Measurements from ENCODE around the gene UBL3.

UBL3 gene

DNA sequence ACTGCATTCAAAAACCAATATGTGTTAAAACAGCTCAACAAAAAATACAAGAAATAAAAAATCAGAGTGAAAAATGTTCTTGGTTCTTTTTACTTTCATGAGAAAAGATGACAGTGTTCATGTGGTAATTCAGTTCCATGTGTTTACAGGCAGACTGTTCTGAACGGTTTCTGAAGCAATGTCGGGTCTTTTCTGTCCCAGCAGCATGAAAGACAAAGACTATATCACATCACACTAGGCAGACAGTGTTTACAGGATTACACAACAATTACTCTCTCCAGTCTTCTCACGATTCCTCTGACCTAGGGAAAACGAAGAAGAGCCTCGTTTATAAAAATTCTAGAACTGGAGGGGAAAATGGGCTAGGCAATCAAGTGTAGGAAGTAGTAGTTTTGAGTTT lies 83.4 kb downstream of the UBL3 start:
- no peak overlapping the region for H3K4me3 ChIP-seq (ENCODE audit: low read depth, low read length)
- TF ChIP-seq, protein P1, sequence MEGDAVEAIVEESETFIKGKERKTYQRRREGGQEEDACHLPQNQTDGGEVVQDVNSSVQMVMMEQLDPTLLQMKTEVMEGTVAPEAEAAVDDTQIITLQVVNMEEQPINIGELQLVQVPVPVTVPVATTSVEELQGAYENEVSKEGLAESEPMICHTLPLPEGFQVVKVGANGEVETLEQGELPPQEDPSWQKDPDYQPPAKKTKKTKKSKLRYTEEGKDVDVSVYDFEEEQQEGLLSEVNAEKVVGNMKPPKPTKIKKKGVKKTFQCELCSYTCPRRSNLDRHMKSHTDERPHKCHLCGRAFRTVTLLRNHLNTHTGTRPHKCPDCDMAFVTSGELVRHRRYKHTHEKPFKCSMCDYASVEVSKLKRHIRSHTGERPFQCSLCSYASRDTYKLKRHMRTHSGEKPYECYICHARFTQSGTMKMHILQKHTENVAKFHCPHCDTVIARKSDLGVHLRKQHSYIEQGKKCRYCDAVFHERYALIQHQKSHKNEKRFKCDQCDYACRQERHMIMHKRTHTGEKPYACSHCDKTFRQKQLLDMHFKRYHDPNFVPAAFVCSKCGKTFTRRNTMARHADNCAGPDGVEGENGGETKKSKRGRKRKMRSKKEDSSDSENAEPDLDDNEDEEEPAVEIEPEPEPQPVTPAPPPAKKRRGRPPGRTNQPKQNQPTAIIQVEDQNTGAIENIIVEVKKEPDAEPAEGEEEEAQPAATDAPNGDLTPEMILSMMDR (IDR thresholded peaks at IDR 0.05; ENCODE audit: low read depth, low read length): no peak
- no peak for DNase-seq (ENCODE audit: low read depth)

GRCh38 chr13:29763436-29764180 lies 86.8 kb downstream of the UBL3 start:
- DNase-seq (ENCODE audit: low read depth): no peak
- H3K4me3 ChIP-seq (ENCODE audit: low read depth, low read length): no peak overlapping the region
- TF ChIP-seq MAX (IDR thresholded peaks at IDR 0.05; ENCODE audit: low read depth, low read length) (no peak), POLR2A (IDR thresholded peaks at IDR 0.05; ENCODE audit: extremely low read depth, insufficient read length) (no peak), MYC (IDR thresholded peaks at IDR 0.05; ENCODE audit: low read depth, low read length) (no peak)
- TF ChIP-seq, protein P1 (IDR thresholded peaks at IDR 0.05; ENCODE audit: low read depth, low read length): no peak

DNA sequence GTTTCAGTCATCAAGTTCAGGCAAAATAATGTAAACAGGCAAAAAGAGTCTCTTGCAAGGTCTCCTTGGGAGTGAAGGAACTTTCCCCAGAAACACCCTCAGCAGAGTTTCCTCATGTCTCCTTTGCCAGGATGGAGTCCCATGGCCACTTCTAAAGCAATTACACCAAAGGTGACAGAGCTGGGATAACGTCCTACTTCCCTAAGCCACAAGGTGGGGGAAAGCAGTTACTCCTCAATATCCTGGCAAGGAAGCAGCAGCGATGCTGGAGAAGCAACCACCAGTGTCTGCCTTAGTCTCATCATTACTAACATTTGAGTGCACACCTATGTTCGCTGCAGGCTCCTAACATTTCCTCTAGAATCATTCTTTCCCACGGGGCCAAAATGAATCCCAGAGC lies 88.6 kb downstream of the UBL3 start:
- TF ChIP-seq MAX (IDR thresholded peaks at IDR 0.05; ENCODE audit: low read depth, low read length): no peak
- TF ChIP-seq MYC (IDR thresholded peaks at IDR 0.05; ENCODE audit: low read depth, low read length): no peak
- no peak for TF ChIP-seq POLR2A (IDR thresholded peaks at IDR 0.05; ENCODE audit: extremely low read depth, insufficient read length)
- TF ChIP-seq, protein P1 (IDR thresholded peaks at IDR 0.05; ENCODE audit: low read depth, low read length): no peak
- DNase-seq (ENCODE audit: low read depth): no peak
- H3K4me3 ChIP-seq (ENCODE audit: low read depth, low read length): no peak overlapping the region

DNA sequence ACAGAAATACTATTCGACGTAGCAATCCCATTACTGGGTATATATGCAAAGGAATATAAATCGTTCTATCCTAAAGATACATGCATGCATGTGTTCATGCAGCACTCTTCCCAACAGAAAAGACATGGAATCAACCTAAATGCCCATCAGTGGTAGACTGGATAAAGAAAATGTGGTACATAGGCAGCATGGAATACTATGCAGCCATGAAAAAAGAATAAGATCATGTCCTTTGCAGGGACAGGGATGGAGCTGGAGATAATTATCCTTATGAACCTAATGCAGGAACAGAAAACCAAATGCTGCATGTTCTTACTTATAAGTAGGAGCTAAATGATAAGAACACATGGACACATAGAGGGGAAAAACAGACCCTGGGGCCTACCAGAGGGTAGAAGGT lies 89.3 kb downstream of the UBL3 start:
- TF ChIP-seq MYC (IDR thresholded peaks at IDR 0.05; ENCODE audit: low read depth, low read length): no peak
- TF ChIP-seq, protein P1 (IDR thresholded peaks at IDR 0.05; ENCODE audit: low read depth, low read length): no peak
- no peak for TF ChIP-seq MAX (IDR thresholded peaks at IDR 0.05; ENCODE audit: low read depth, low read length)
- no peak for TF ChIP-seq POLR2A (IDR thresholded peaks at IDR 0.05; ENCODE audit: extremely low read depth, insufficient read length)
- no peak overlapping the region for H3K4me3 ChIP-seq (ENCODE audit: low read depth, low read length)
- DNase-seq (ENCODE audit: low read depth): no peak

- no peak overlapping the region for H3K4me3 ChIP-seq (ENCODE audit: low read depth, low read length)
- DNase-seq (ENCODE audit: low read depth): no peak
- TF ChIP-seq MAX (IDR thresholded peaks at IDR 0.05; ENCODE audit: low read depth, low read length) (no peak), MYC (IDR thresholded peaks at IDR 0.05; ENCODE audit: low read depth, low read length) (no peak), POLR2A (IDR thresholded peaks at IDR 0.05; ENCODE audit: extremely low read depth, insufficient read length) (no peak)
- TF ChIP-seq, protein P1 (IDR thresholded peaks at IDR 0.05; ENCODE audit: low read depth, low read length): no peak
Observed at GRCh38 chr13:29760544-29760943, 89.9 kb downstream of the UBL3 start.
